CD1c-positive myeloid dendritic cell (primary cell): ENCODE results near the gene FANCD2OS.
"Not testable (repeated sequence)": the region's sequence is repeated elsewhere in the genome, so short reads cannot be mapped to it uniquely, and the experiment has no call there.

Source experiments
- DNase-seq: peaks from one replicate; pipeline ENCODE4 v3.0.0-alpha.2; 2016; ENCODE audit errors: extremely low spot score

FANCD2OS gene

DNA sequence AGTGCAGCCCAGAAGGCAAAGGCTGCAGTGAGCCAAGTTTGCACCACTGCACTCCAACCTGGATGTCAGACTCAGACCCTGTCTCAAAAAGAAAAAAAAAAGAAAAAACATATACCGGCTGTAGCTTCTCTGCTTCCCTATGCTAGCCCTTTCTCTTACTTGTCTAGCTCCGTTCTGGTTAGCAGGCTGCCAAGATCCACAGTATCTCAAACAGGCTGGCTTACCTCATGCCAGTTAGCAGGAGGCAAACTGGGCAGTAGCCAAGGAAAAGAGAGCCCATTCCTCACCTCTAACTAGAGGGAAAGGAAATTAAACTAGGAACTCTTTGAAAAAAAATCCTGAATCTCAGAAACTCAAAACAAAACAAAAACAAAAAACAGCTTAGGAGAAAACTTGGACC, 16.7 kb downstream of the FANCD2OS start:
- not testable (repeated sequence) for DNase-seq

DNA sequence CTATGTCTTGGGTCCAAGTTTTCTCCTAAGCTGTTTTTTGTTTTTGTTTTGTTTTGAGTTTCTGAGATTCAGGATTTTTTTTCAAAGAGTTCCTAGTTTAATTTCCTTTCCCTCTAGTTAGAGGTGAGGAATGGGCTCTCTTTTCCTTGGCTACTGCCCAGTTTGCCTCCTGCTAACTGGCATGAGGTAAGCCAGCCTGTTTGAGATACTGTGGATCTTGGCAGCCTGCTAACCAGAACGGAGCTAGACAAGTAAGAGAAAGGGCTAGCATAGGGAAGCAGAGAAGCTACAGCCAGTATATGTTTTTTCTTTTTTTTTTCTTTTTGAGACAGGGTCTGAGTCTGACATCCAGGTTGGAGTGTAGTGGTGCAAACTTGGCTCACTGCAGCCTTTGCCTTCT, 17.3 kb downstream of the FANCD2OS start:
- not testable (repeated sequence) for DNase-seq

DNA sequence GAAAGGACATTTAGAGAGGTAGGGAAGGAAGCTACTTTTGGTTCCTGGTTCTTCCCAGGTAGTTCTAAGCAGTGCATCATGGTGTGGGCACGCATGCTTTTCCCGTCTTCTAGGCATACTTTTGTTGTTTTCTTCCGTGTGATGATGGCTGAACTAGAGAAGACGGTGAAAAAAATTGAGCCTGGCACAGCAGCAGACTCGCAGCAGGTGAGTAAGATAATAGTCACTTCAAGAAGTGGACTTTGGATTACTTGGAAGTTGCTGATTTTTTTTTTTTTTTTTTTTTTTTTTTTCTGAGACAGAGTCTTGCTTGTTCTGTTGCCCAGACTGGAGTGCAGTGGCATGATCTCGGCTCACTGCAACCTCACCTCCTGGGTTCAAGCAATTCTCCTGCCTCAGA, 17.9 kb downstream of the FANCD2OS start:
- DNase-seq, result no peak

DNA sequence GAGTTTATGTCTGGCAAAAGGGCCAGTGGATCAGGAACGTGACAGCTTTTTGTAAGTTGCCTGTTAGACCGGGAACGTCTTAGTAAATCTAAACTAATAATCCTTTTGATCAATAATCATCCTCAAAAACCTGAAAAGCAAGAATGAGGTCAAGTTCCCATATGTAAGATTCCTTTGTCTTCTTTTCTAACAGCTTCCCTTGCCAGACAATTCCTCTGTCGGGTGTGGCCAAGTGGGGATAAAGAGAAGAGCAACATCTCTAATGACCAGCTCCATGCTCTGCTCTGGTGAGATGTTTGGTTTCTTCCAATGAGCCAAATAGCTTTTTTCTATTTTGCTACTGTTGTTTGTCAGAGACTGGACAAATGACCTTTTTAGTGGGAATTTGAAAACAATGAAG, 19.8 kb downstream of the FANCD2OS start:
- no peak for DNase-seq

DNA sequence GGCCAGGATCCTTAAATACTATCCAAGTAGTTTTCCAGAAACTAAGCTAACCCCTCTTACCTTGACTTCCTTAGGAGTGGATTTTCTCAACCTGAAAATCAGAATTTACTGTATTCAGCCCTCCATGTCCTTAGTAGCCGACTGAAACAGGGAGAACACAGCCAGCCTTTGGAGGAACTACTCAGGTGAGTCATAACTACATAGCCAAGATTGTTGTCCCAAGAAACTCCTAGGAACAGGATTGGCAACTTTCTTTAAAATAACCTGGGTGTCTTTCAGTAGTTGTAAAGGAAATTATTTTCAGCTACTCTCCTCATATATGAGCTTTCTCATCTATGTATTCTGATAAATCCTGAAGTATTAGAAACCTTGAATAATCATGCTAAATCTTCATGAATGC, 22.3 kb downstream of the FANCD2OS start:
- no peak for DNase-seq

DNA sequence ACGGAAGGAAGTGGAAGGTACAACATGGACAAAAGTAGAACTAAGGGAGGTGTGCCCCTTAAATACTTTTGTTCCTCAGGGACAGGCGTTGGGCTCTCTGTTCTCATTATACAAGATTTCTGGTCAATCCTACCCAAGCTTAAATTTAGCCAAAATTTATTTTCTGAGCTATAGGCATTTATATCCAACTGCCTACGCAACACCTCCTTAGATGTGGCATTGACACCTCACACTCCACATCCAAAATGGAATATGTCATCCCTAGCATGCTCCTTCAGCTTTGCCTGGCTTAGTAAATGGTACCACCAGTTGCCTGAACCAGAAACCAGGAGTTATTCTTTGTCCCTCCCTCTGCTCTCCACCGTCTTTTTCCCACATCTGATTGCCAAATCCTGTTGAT, 26.2 kb downstream of the FANCD2OS start:
- no peak for DNase-seq

DNA sequence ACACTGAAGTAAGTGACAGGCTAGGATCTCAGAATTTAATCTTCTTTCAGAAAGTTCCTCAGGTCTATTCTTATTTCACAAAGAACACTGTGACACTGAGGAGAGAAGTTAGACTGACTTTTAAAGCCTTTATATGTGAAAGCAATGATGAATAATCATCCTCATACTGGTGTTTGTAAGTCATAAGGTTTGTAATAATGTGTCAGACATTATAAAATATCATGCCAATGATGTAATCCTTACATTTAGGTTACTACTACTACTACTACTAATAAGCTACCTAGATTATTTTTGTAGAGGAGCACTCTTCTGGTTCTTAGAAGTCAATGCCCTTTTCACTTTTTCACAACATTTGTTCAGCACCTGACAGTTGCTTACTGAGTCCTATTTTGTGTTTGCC, 33.4 kb downstream of the FANCD2OS start:
- DNase-seq, result no peak

DNA sequence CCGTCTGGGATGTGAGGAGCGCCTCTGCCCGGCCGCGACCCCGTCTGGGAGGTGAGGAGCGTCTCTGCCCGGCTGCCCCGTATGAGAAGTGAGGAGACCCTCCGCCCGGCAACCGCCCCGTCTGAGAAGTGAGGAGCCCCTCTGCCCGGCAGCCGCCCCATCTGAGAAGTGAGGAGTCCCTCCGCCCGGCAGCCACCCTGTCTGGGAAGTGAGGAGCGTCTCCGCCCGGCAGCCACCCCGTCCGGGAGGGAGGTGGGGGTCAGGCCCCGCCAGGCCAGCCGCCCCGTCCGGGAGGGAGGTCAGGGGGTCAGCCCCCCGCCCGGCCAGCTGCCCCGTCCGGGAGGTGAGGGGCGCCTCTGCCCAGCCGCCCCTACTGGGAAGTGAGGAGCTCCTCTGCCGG, 38.0 kb downstream of the FANCD2OS start:
- DNase-seq, result not testable (repeated sequence)

DNA sequence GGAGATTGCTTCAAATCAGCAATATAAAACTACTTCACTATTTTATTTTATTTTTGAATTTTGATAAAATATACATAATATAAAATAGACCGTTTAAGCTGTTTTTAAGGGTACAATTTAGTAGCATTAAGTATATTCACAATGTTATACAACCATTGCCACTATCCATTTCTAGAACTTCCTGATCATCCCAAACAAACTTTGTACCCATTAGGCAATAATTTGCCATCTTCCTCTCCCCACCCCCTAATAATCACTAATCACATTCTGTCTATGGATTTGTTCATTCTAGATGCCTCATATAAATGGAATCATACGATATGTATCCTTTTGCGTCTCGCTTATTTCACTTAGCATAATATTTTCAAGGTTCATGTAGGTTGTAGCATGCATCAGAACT, 53.0 kb downstream of the FANCD2OS start:
- DNase-seq, result no peak
